GM12878 (cell line): ENCODE results near the gene ANKRD61.

Experiments used
- BCLAF1 ChIP-seq: fragments of 450-650 bp; IDR thresholded peaks from 2 replicates; pipeline ENCODE4 v1.6.1; 2017; ENCODE audit warnings: antibody characterized with exemption, mild to moderate bottlenecking, moderate library complexity
- CEBPZ ChIP-seq: fragments of 150-350 bp; IDR thresholded peaks from 2 replicates; pipeline ENCODE4 v1.6.1; 2016; ENCODE audit warnings: low read depth, low read length
- MAX ChIP-seq: IDR thresholded peaks from 2 replicates; pipeline ENCODE4 v1.6.1; 2012; ENCODE audit warnings: low read depth, low read length, improper control_type of control experiment
- SP1 ChIP-seq: IDR thresholded peaks from one replicate; pipeline ENCODE4 v1.6.1; 2011; ENCODE audit warnings: low read depth, low read length
- USF2 ChIP-seq: IDR thresholded peaks from 2 replicates; pipeline ENCODE4 v1.6.1; 2011; ENCODE audit warnings: low read depth, low read length, improper control_type of control experiment, borderline replicate concordance
- ZBTB40 ChIP-seq: fragments of 450-650 bp; IDR thresholded peaks from 2 replicates; pipeline ENCODE4 v1.6.1; 2016; ENCODE audit warnings: mild to moderate bottlenecking, moderate library complexity, borderline replicate concordance
- ZNF622 ChIP-seq: fragments of 450-650 bp; IDR thresholded peaks from 2 replicates; pipeline ENCODE4 v1.6.1; 2017; ENCODE audit warnings: mild to moderate bottlenecking, inconsistent platforms

GRCh38 chr7:6056616-6057015 is 25.4 kb downstream of the ANKRD61 start:
- TF ChIP-seq SP1 (no peak), ZBTB40 (no peak), CEBPZ (no peak), USF2 (no peak), MAX (no peak), BCLAF1 (no peak), ZNF622 (no peak)
